HG03135 (cell line): Measurements from ENCODE around the gene OSBPL6.

Experiments used
- ATAC-seq: cut with Tn5 transposase; IDR thresholded peaks from one replicate; pipeline ENCODE4 v1.9.1; 2021; ENCODE audit warnings: mild to moderate bottlenecking, moderate library complexity; ENCODE audit not compliant: unreplicated experiment

OSBPL6 gene

GRCh38 chr2:178237488-178238153 lies 43.3 kb downstream of the OSBPL6 start:
- ATAC-seq = no peak

GRCh38 chr2:178238154-178238521 lies 43.8 kb downstream of the OSBPL6 start:
- no peak for ATAC-seq

GRCh38 chr2:178238750-178239149 lies 44.4 kb downstream of the OSBPL6 start:
- no peak for ATAC-seq

GRCh38 chr2:178241844-178242551 lies 47.7 kb downstream of the OSBPL6 start:
- no peak for ATAC-seq

GRCh38 chr2:178242552-178242883 lies 48.2 kb downstream of the OSBPL6 start:
- ATAC-seq = no peak

- no peak for ATAC-seq
These were observed 49.6 kb downstream of the OSBPL6 start for GRCh38 chr2:178243961-178244360.

GRCh38 chr2:178244777-178245176 lies 50.5 kb downstream of the OSBPL6 start:
- ATAC-seq = no peak

GRCh38 chr2:178246696-178247095 lies 52.4 kb downstream of the OSBPL6 start:
- ATAC-seq = no peak

- no peak for ATAC-seq
These were observed 52.9 kb downstream of the OSBPL6 start for GRCh38 chr2:178247250-178247649.

GRCh38 chr2:178250429-178250828 lies 56.1 kb downstream of the OSBPL6 start:
- ATAC-seq = no peak

- ATAC-seq = no peak
These were observed 57.0 kb downstream of the OSBPL6 start for GRCh38 chr2:178251151-178251955.

GRCh38 chr2:178256382-178257042 lies 62.2 kb downstream of the OSBPL6 start:
- no peak for ATAC-seq

GRCh38 chr2:178257127-178257526 lies 62.8 kb downstream of the OSBPL6 start:
- no peak for ATAC-seq

- ATAC-seq = no peak
These were observed 64.6 kb downstream of the OSBPL6 start for GRCh38 chr2:178258916-178259315.

GRCh38 chr2:178263159-178263860 lies 69.0 kb downstream of the OSBPL6 start:
- no peak for ATAC-seq

GRCh38 chr2:178264211-178264610 lies 69.9 kb downstream of the OSBPL6 start:
- ATAC-seq = no peak

GRCh38 chr2:178265851-178266250 lies 71.5 kb downstream of the OSBPL6 start:
- ATAC-seq = no peak

GRCh38 chr2:178266445-178266844 lies 72.1 kb downstream of the OSBPL6 start:
- ATAC-seq = no peak

GRCh38 chr2:178267660-178268059 lies 73.3 kb downstream of the OSBPL6 start:
- no peak for ATAC-seq

GRCh38 chr2:178268435-178268834 lies 74.1 kb downstream of the OSBPL6 start:
- ATAC-seq = no peak
